GM12801 (cell line): ENCODE results near the gene CNKSR3.

Source experiments
- CTCF ChIP-seq: IDR thresholded peaks from one replicate; pipeline ENCODE4 v1.5.1; 2011; ENCODE audit warnings: control low read depth; ENCODE audit not compliant: insufficient read length; ENCODE audit errors: extremely low read depth

The CNKSR3 gene

GRCh38 chr6:154359161-154359574 is 151.3 kb downstream of the CNKSR3 start:
- no peak for TF ChIP-seq CTCF

- no peak for TF ChIP-seq CTCF
These were observed 152.4 kb downstream of the CNKSR3 start for GRCh38 chr6:154358019-154358545.

- no peak for TF ChIP-seq CTCF
These were observed 153.8 kb downstream of the CNKSR3 start, which contains the start of gene IPCEF1 for GRCh38 chr6:154356690-154357089. TSS of gene IPCEF1 (minus strand) at chr6:154356803. CDS start at chr6:154265947, 90,856 bp downstream.

- no peak for TF ChIP-seq CTCF
These were observed 154.4 kb downstream of the CNKSR3 start for GRCh38 chr6:154356113-154356512.

GRCh38 chr6:154354265-154354777 is 156.2 kb downstream of the CNKSR3 start:
- TF ChIP-seq CTCF = no peak

GRCh38 chr6:154353626-154354025 is 156.9 kb downstream of the CNKSR3 start:
- no peak for TF ChIP-seq CTCF

GRCh38 chr6:154352898-154353585 is 157.4 kb downstream of the CNKSR3 start:
- TF ChIP-seq CTCF = no peak
